Upper lobe of right lung (tissue), 1 donor: ENCODE data around the gene NOS3. TPM values are rescaled to one million over a fixed set of nuclear protein-coding genes. Genes with fewer than 3 reads are reported as not detected.
A peak's percentile ranks its signal among the peaks of the same experiment; 100 is the strongest.

Experiments
- ATAC-seq: fragments of 200-7000 bp; cut with Tn5 transposase; one replicate; pipeline ENCODE4 v1.9.1; 2020; ENCODE audit warnings: mild to moderate bottlenecking, moderate library complexity
- DNase-seq: peaks from one replicate; pipeline ENCODE4 v3.0.0-alpha.2; 2020
- H3K27ac ChIP-seq: fragments of 200-600 bp; one replicate; pipeline ENCODE4 v1.8.0; 2022
- H3K27me3 ChIP-seq: fragments of 200-600 bp; one replicate; pipeline ENCODE4 v1.8.0; 2022; ENCODE audit warnings: mild to moderate bottlenecking
- H3K36me3 ChIP-seq: fragments of 200-600 bp; one replicate; pipeline ENCODE4 v1.8.0; 2022
- H3K4me1 ChIP-seq: fragments of 200-600 bp; one replicate; pipeline ENCODE4 v1.8.0; 2022
- H3K4me3 ChIP-seq: fragments of 200-600 bp; one replicate; pipeline ENCODE4 v1.8.0; 2022; ENCODE audit warnings: mild to moderate bottlenecking
- H3K9me3 ChIP-seq: fragments of 200-600 bp; one replicate; pipeline ENCODE4 v1.8.0; 2022
- CTCF ChIP-seq: fragments of 200-600 bp; IDR thresholded peaks from one replicate; pipeline ENCODE4 v1.8.0; 2022; ENCODE audit warnings: antibody characterized with exemption
- intact Hi-C: fragments of 100-400 bp; cut with DNase I; formaldehyde crosslinking; loops from one replicate; pipeline ENCODE4 v1.11.0; 2022
- total RNA-seq: library from RNA; stranded (reverse); fragmentation: NEBNext Ultra II Directional; extraction: Animal tissue kit (Norgen Biotek cat#: 25700); gene quantifications from one replicate; pipeline ENCODE4 v1.2.1, GENCODE V29; 2021
- donor health status: DM: no; HTN: yes; CAD: no; lungs with severe emphysema.

The NOS3 gene
- total RNA-seq, 1 donor from 2014 or later: 42.9 TPM

- peak; percentile 47 for DNase-seq
- ATAC-seq: no peak
- H3K9me3 ChIP-seq: no peaks in the 10 kb centered on the region
- peaks cover 7% of the 10 kb centered on the region for H3K4me1 ChIP-seq
- no peak for TF ChIP-seq CTCF
- intact Hi-C loops: no loop called here
- no peak overlapping the region for H3K4me3 ChIP-seq
- H3K27me3 ChIP-seq: peaks cover 20% of the 10 kb centered on the region
- no peak overlapping the region for H3K27ac ChIP-seq
- no peaks in the 10 kb centered on the region for H3K36me3 ChIP-seq
These were observed 39.7 kb upstream of the NOS3 start for GRCh38 chr7:150951181-150951520.

DNA sequence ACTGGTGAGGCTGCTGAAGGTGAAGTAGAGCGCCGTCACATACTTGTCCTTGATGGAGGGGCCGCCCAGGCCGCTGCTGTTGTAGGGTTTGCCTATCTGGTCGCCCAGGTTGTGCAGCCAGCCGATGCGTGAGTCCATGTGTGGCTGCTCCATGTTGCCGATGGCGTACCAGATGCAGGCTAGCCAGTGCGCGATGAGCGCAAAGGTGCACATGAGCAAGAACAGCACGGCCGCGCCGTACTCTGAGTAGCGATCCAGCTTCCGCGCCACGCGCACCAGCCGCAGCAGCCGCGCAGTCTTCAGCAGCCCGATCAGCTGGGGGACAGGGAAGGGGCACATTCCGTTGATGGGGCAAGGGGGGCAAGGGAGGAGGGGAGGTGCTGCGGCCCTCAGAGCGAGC, 39.3 kb upstream of the NOS3 start:
- intact Hi-C loops: no loop called here
- Histone ChIP-seq H3K27ac (no peak overlapping the region), H3K36me3 (no peaks in the 10 kb centered on the region), H3K4me1 (peaks cover 7% of the 10 kb centered on the region), H3K9me3 (no peaks in the 10 kb centered on the region), H3K27me3 (peaks cover 20% of the 10 kb centered on the region), H3K4me3 (no peak overlapping the region)
- no peak for ATAC-seq
- no peak for TF ChIP-seq CTCF
- DNase-seq: peak; percentile 56

- H3K4me3 ChIP-seq: no peak overlapping the region
- H3K27ac ChIP-seq: no peak overlapping the region
- H3K27me3 ChIP-seq: peaks cover 17% of the 10 kb centered on the region
- no peak for TF ChIP-seq CTCF
- ATAC-seq: no peak
- no peaks in the 10 kb centered on the region for H3K9me3 ChIP-seq
- intact Hi-C loops: no loop called here
- no peak for DNase-seq
- no peaks in the 10 kb centered on the region for H3K36me3 ChIP-seq
- peaks cover 7% of the 10 kb centered on the region for H3K4me1 ChIP-seq
These were observed 38.3 kb upstream of the NOS3 start for GRCh38 chr7:150952331-150953050.

DNA sequence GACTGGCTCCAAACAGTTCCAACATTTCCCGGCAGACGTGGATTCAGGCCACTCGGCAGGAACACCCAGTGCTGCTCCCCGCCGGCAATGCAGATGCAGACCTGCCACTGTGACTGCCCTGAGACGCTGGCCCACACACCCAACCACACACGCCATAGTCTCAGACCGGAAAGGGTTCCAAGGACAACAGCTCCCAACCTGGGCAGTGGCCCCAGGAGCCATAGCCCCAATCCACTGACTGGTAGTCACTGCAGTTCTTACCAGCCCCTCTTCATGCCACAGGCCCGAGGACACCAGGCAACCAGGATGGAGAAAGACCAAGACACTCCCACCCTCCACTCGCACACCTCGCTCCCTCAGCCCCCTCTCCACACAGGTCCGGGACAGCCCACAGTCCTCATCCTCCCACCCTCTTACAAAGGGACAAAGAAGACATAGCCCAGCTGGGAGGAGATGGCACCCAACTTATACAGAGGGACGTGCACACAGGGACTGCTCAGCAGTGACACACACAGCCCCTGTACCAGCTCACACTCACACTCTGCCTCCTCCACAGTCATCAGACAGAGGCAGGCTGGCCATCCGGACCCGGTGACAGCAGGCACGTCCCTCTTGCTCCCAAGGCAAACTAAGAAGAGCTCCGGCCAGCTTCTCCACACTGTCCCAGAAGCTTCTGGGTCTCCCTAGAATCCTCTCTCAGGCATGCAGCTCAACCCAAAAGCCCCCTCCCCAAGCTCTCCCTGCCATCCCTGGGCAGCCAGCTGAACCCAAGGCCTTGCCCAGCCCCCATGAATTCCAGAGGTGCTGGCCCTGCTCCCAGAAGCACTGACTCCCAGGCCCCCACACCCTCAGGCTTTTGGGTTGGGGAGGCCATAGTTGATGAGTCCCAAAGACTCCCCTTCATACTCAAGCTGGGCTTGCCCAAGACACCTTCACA, 37.5 kb upstream of the NOS3 start:
- ATAC-seq: no peak
- intact Hi-C loops: no loop called here
- no peak for DNase-seq
- Histone ChIP-seq H3K4me1 (peaks cover 7% of the 10 kb centered on the region), H3K36me3 (no peaks in the 10 kb centered on the region), H3K27me3 (peaks cover 20% of the 10 kb centered on the region), H3K4me3 (no peak overlapping the region), H3K9me3 (no peaks in the 10 kb centered on the region), H3K27ac (no peak overlapping the region)
- no peak for TF ChIP-seq CTCF

DNA sequence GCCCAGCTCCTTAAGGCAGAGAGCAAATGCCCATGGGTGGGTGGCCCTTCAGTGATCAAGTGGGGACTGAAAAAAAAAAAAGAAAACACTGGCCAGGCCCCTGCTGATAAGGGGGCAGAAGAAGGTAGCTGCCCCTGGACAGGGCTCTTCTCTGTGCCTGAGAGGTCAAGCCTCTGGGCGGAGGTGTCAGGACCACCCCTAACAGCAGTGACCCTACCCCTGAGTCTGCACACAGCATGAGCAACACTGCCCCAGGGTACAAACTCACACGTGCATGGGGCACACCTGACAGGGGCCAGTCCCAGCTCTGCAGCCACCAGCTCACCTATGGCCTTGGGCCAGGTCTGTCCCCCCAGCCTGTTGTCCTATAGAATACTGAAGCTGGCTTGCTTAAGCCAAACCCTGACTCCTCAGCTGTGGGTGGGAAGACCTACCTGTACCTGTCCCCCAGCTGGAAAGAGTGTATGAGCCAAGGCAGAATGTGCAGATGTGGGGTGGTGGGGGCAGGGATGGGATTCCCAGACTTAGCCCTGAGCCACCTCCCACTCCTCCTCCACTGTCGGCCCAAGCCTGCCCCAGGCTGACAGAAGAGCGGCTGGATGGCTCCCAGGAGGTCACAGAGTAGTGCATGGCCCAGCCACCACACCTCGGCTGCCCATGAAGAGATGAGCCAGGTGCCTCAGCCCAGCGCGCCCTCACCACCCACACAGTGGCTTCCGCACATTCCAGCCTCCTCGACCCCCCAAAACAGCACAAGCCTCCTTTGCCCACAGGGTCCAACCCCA, 36.4 kb upstream of the NOS3 start:
- DNase-seq: no peak
- peaks cover 31% of the 10 kb centered on the region for H3K27me3 ChIP-seq
- no peaks in the 10 kb centered on the region for H3K9me3 ChIP-seq
- TF ChIP-seq CTCF: no peak
- no peak overlapping the region for H3K4me3 ChIP-seq
- intact Hi-C loops: no loop called here
- H3K4me1 ChIP-seq: peaks cover 7% of the 10 kb centered on the region
- ATAC-seq: no peak
- H3K36me3 ChIP-seq: no peaks in the 10 kb centered on the region
- H3K27ac ChIP-seq: no peak overlapping the region
